Heart right ventricle (tissue), 16 donors: ENCODE data around the gene TLL1. TPM values are rescaled to one million over a fixed set of nuclear protein-coding genes. Genes with fewer than 3 reads are reported as not detected.

Source experiments
- ATAC-seq, 8 donors: fragments of 200-7000 bp; cut with Tn5 transposase; one replicate each; pipeline ENCODE4 v1.9.1; 2020; ENCODE audit warnings: mild to moderate bottlenecking in 8 of 8, moderate library complexity in 8 of 8, moderate number of reproducible peaks in 1 of 8
- DNase-seq, 2 donors: peaks; one replicate each; pipeline ENCODE4 v3.0.0-alpha.2; 2020
- H3K27ac ChIP-seq, 10 donors: fragments of 200-600 bp; sonication (generic) in 2 of 10; one replicate each; pipeline versions ENCODE4 v1.5.0 to v1.8.0; 2020 to 2022; ENCODE audit warnings: mild to moderate bottlenecking in 3 of 10
- H3K27me3 ChIP-seq, 7 donors: fragments of 200-600 bp; one replicate each; pipeline ENCODE4 v1.8.0; 2021 to 2022; ENCODE audit warnings: mild to moderate bottlenecking in 2 of 7
- H3K36me3 ChIP-seq, 9 donors: fragments of 200-600 bp; sonication (generic) in 1 of 9; one replicate each; pipeline versions ENCODE4 v1.5.0 to v1.8.0; 2020 to 2022; ENCODE audit warnings: mild to moderate bottlenecking in 2 of 9
- H3K4me1 ChIP-seq, 9 donors: fragments of 200-600 bp; sonication (generic) in 1 of 9; one replicate each; pipeline versions ENCODE4 v1.5.0 to v1.8.0; 2020 to 2022; ENCODE audit warnings: mild to moderate bottlenecking in 4 of 9
- H3K4me3 ChIP-seq, 10 donors: fragments of 200-600 bp; sonication (generic) in 2 of 10; one replicate each; pipeline versions ENCODE4 v1.5.0 to v1.8.0; 2020 to 2022; ENCODE audit warnings: mild to moderate bottlenecking in 7 of 10, moderate library complexity in 2 of 10
- H3K9me3 ChIP-seq, 11 donors: fragments of 200-600 bp in 10 of 11; sonication (generic) in 2 of 11; one replicate each; pipeline versions ENCODE4 v1.5.0 to v1.8.0; 2013 to 2022; ENCODE audit warnings: mild to moderate bottlenecking in 2 of 11, control low read depth in 1 of 11, moderate library complexity in 1 of 11
- WGBS, 2 donors: extraction: QIAGEN DNeasy Blood & Tissue Kit; methylation state at CpG; one replicate each; pipeline ENCODE4 v1.1.7; 2013; ENCODE audit warnings: inconsistent platforms in 1 of 2; 5-methylcytosine and 5-hydroxymethylcytosine counted together
- intact Hi-C, 10 donors: fragments of 100-400 bp; cut with DNase I; formaldehyde crosslinking; loops; one replicate each; pipeline versions ENCODE4 v1.11.1 to v1.14.2; 2022
- polyA plus RNA-seq, 2 donors: library from polyadenylated mRNA; stranded (reverse); fragments of 200-250 nt; gene quantifications; one replicate each; pipeline ENCODE4 v1.2.3, GENCODE V29; 2013
- total RNA-seq, 10 donors: library from RNA; stranded (reverse); fragmentation: NEBNext Ultra II Directional in 3 of 10; extraction: Animal tissue kit (Norgen Biotek cat#: 25700) in 3 of 10; gene quantifications; one replicate each; pipeline versions ENCODE4 v1.2.1 to v1.2.4, GENCODE V29; 2021 to 2023
- TF ChIP-seq, protein P1 (sequence below), 9 donors: fragments of 200-600 bp; sonication (generic) in 2 of 9; IDR thresholded peaks; one replicate each; pipeline versions ENCODE4 v1.5.0 to v1.8.0; 2021 to 2022; ENCODE audit warnings: antibody characterized with exemption in 9 of 9, mild to moderate bottlenecking in 5 of 9, moderate library complexity in 1 of 9
- donor health status: Arrhythmogenic right ventricular cardiomyopathy.
- donor health status: ischemic (EF 13 %, LVEDD 7.1; RV severe dilation, severe dysfunction).
- donor health status: healthy with polysubstance abuse.
- donor health status: DM: no; HTN: yes; CAD: no.
- donor health status: DM: no; HTN: no; CAD: no.
- donor health status: ischemic (EF 25% LVEDD 6.9; RV normal size, moderate dysfunction).
- donor health status: ischemic (EF 25% LVEDD 5.7; RV mildly dilated, moderate dysfunction).
- donor health status: healthy.
- donor health status: DM: yes; HTN: yes; CAD: no.
- donor health status: Ischemic cardiomyopathy.
- donor health status: ischemic (EF 35%, LVEDD 5.7; RV mildly dilated, moderate dysfunction).
- donor health status: nonischemic (EF 11% LVEDD 7.7; RV severe dilation, severe dysfunction).
- donor health status: DM: yes; HTN: yes; CAD: no.
- donor health status: PGD.
- donor health status: ischemic (EF 29% LVEDD 5.4; RV normal size, mild dysfunction).
- donor health status: nonischemic (EF 23%, LVEDD 6.1; RV moderate dilation, normal function).

The TLL1 gene
- total and polyA plus RNA-seq, 12 donors = 0.17 to 2.3 (median 0.71) TPM

DNA sequence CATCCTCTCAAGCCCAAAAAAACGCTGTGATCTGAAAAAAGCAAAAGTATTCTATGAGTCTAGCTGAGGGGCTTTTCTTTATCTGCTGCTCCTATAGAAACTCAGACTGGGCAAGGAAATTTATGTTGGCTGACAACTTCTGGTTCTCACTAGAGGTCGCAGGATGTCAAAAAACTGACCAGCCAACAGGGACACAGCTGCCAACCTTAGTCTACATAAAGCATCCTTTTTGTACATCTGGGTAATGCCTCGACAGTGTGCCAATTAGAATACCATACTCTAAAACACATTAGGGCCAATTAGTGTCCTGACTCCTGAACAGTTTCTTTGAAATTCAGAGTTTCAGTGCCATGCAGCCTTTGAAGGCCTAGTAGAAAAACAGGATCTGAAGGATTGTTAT, 8.8 kb upstream of the TLL1 start:
- ATAC-seq (no peak), DNase-seq (no peak)
- Histone ChIP-seq H3K36me3 (no peaks in the 10 kb centered on the region), H3K4me3 (no peak overlapping the region), H3K4me1 (no peaks in the 10 kb centered on the region), H3K9me3 (no peaks in the 10 kb centered on the region), H3K27me3 (no peaks in the 10 kb centered on the region), H3K27ac (no peak overlapping the region)
- 34 to 52% methylated on average over 3 of the region's 3 CpGs for WGBS, 2 donors
- intact Hi-C loops = loop anchor here in 2 of 10 donors (10.0 kb wide), 2 partner anchors 221 to 329 kb away; no protein-coding TSS in a partner anchor
- TF ChIP-seq, protein P1, sequence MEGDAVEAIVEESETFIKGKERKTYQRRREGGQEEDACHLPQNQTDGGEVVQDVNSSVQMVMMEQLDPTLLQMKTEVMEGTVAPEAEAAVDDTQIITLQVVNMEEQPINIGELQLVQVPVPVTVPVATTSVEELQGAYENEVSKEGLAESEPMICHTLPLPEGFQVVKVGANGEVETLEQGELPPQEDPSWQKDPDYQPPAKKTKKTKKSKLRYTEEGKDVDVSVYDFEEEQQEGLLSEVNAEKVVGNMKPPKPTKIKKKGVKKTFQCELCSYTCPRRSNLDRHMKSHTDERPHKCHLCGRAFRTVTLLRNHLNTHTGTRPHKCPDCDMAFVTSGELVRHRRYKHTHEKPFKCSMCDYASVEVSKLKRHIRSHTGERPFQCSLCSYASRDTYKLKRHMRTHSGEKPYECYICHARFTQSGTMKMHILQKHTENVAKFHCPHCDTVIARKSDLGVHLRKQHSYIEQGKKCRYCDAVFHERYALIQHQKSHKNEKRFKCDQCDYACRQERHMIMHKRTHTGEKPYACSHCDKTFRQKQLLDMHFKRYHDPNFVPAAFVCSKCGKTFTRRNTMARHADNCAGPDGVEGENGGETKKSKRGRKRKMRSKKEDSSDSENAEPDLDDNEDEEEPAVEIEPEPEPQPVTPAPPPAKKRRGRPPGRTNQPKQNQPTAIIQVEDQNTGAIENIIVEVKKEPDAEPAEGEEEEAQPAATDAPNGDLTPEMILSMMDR (IDR thresholded peaks at IDR 0.05) = peak in 1 of 9 donors; percentile 15

DNA sequence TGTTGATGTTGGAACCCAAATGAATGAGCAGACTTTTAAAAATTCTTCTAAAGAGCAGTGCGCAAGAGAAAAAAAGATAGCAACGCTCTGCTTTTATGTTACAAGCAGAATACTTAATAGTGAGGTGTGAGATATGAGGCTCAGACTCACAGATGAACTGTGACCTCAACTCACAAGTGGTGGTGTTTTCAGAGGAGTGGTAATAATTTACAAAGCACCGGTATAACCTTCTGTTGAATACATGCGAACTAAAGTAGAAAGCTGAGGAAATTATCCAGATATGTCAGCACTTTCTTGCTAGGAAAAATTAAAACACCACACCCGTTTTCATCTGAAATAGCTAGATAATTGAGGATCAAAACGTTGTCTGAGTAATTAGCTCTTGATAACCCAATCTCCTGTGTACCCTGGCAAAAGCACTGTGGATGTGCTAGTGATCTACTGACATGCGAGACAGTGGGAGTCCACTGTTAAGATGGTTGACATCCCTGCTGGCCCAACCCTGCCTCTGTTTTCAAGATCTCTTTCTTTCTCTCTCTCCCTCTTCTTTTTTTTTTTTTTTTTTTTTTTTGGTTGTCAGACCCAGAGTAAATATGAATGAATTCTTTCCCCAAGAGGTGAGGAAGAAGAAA, 6.9 kb upstream of the TLL1 start:
- no peak overlapping the region for H3K27ac ChIP-seq
- WGBS, 2 donors = 54 to 57% methylated on average over 7 of the region's 7 CpGs
- ATAC-seq = no peak
- H3K36me3 ChIP-seq = no peaks in the 10 kb centered on the region
- H3K4me1 ChIP-seq = no peaks in the 10 kb centered on the region
- TF ChIP-seq, protein P1 (IDR thresholded peaks at IDR 0.05) = no peak
- no peaks in the 10 kb centered on the region for H3K9me3 ChIP-seq
- DNase-seq = no peak
- H3K4me3 ChIP-seq = no peak overlapping the region
- intact Hi-C loops = loop anchor here in 2 of 10 donors (10.0 kb wide), 2 partner anchors 219 to 331 kb away; no protein-coding TSS in a partner anchor
- no peaks in the 10 kb centered on the region for H3K27me3 ChIP-seq

DNA sequence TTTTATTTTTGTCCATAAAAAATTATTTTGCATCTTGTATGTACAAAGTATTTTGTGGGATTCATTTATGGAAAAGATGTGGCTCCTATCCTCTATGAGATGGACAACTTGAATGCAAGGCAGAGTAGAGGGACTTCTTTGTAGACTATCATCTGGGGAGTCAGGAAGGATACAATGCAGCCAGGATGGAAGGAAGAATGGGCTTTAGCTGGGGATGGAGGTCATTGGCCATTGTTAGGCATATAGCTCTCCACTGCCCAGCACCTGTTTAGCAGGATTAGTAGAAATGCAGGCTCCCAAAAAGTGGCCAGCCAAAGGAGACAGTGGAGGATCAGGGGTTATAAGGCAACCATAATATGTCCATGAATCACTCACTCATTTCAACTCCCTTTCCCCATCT, 5.1 kb upstream of the TLL1 start:
- no peak for DNase-seq
- Histone ChIP-seq H3K27ac (no peak overlapping the region), H3K27me3 (peaks cover 0 to 15% (median 0%) of the 10 kb centered on the region in 7 donors), H3K9me3 (no peaks in the 10 kb centered on the region), H3K4me3 (no peak overlapping the region), H3K4me1 (peaks cover 0 to 9% (median 0%) of the 10 kb centered on the region in 9 donors), H3K36me3 (no peaks in the 10 kb centered on the region)
- TF ChIP-seq, protein P1 (IDR thresholded peaks at IDR 0.05) = no peak
- intact Hi-C loops = loop anchor here in 2 of 10 donors (10.0 kb wide), 2 partner anchors 217 to 333 kb away; no protein-coding TSS in a partner anchor
- no peak for ATAC-seq

DNA sequence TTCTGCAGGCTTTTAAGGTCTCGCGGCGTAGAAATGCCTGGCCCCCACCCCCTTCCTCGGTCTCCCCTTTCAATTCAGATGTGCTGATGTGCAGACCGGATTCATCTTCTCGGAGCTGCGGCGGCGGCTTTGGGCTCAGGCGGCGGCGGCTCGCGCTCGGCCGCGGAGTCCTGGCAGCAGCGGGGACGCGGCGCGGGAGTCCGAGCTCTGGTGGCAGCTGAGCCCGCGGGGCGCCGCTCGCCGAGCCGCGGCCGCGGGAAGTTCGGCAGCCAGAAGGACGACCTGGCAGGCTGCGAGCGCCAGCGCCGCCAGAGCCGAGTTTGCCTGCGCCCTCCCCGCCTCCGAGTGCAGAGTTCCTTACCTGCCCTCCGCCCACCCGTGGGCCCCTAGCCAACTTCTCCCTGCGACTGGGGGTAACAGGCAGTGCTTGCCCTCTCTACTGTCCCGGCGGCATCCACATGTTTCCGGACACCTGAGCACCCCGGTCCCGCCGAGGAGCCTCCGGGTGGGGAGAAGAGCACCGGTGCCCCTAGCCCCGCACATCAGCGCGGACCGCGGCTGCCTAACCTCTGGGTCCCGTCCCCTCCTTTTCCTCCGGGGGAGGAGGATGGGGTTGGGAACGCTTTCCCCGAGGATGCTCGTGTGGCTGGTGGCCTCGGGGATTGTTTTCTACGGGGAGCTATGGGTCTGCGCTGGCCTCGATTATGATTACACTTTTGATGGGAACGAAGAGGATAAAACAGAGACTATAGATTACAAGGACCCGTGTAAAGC, 448 bp downstream of the TLL1 start:
- intact Hi-C loops = loop anchor here in 3 of 10 donors (5.0 to 10.0 kb wide), 3 partner anchors 211 to 339 kb away; no protein-coding TSS in a partner anchor
- H3K27ac ChIP-seq = peak overlapping the region in 4 of 10 donors; percentile 36 to 63 (median 45)
- no peaks in the 10 kb centered on the region for H3K9me3 ChIP-seq
- ATAC-seq (peak; percentile 63 to 85 (median 73)), DNase-seq (peak; percentile 13 to 36)
- TF ChIP-seq, protein P1 (IDR thresholded peaks at IDR 0.05) = no peak
- no peaks in the 10 kb centered on the region for H3K36me3 ChIP-seq
- peaks cover 0 to 47% (median 10%) of the 10 kb centered on the region in 7 donors for H3K27me3 ChIP-seq
- H3K4me3 ChIP-seq = peak overlapping the region; percentile 49 to 73 (median 60)
- peaks cover 0 to 24% (median 18%) of the 10 kb centered on the region in 9 donors for H3K4me1 ChIP-seq
- 0 to 1% methylated on average over 66 to 70 of the region's 70 CpGs for WGBS, 2 donors
